OCI-LY3 (cell line): ENCODE results near the gene TNFRSF21.

Experiments
- CTCF ChIP-seq: fragments of 200-600, 300-600 bp; sonication (generic); IDR thresholded peaks from 2 replicates; pipeline ENCODE4 v1.5.1; 2014; ENCODE audit warnings: antibody characterized with exemption, low read length, low read depth
- EZH2phosphoT487 ChIP-seq: fragments of 200-600 bp; shearing (Covaris generic); IDR thresholded peaks from 2 replicates; pipeline ENCODE4 v1.6.1; 2018; ENCODE audit warnings: antibody characterized with exemption, mixed run types, low read depth

- TF ChIP-seq CTCF (no peak), EZH2phosphoT487 (no peak)
Measured at GRCh38 chr6:47283993-47284392, 25.7 kb downstream of the TNFRSF21 start.
